ENCODE data around the gene EXOSC1.
"Not testable (repeated sequence)": the region's sequence is repeated elsewhere in the genome, so short reads cannot be mapped to it uniquely, and the experiment has no call there.

EXOSC1 gene

GRCh38 chr10:97408496-97408992 lies 37.3 kb downstream of the EXOSC1 start:
- DNase-seq (ENCODE audit: low read depth in 2 of 2): no peak

GRCh38 chr10:97407952-97408248 lies 37.9 kb downstream of the EXOSC1 start:
- no peak for DNase-seq (ENCODE audit: low read depth in 2 of 2)

DNA sequence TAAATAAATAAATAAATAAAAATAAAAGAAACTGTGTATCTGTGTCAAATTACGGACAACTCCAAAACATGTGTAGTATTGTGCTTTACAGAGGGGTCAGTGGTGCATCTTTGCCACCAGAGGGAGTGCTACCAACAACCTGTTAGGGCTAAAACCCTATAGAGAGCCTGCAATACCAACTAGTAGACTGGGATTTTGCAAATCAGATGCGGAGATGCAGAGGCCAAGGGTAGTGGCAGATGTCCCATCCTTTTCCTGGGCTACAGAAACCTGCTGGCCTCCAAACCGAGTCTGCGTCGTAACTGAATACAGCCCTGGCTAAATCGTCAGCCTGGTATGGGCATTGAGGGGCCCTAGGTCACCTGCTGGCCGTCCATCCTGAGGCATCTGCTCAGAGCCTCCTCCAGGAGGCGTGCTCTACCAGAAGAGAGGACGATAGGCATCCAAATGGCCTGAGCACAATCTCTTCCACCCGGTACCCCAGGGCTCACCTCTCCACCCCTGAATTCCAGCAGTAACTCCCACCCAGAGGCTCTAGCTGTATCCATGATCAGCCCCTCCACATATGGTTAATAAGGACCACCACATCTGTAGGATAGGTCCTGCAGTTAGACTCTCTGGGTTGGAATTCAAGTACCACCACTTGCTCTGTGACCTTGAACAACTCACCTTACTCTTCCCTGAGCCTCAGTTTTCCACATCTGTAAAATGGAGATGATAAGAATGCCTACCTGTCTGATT lies 38.4 kb downstream of the EXOSC1 start:
- no peak for DNase-seq (ENCODE audit: low read depth in 2 of 2)

DNA sequence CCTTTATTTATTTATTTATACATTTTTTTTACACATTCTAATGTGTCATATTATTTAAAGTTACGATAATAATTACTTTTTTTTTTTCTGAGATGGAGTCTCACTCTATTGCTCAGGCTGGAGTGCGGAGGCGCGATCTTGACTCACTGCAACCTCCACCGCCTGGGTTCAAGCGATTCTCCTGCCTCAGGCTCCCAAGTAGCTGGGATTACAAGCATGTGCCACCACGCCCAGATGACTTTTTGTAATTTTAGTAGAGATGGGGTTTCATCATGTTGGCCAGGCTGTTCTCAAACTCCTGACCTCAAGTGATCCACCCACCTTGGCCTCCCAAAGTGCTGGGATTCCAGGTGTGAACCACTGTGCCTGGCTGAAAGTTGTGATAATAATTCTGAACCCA lies 39.3 kb downstream of the EXOSC1 start:
- DNase-seq (ENCODE audit: low read depth in 2 of 2): not testable (repeated sequence)

DNA sequence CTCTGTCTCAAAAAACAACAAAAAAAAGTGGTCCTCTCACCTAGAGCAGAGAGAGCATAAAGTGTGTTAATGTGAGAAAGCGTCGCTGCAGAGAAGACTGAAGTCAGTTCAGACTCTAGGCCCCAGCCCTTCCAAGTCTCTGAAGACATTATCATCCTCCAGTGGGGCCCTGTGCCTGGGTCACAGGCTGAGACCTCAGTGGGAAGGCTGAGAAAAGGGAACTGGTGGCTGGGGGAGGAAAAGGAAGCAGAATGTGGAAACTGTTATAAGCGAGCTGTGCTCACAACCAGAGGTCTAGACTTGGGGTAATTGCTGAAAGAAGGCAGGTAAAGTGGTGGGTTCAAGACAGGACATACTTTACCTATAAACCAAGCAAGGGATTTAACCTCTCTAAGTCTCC lies 39.7 kb downstream of the EXOSC1 start:
- no peak for DNase-seq (ENCODE audit: low read depth in 2 of 2)

DNA sequence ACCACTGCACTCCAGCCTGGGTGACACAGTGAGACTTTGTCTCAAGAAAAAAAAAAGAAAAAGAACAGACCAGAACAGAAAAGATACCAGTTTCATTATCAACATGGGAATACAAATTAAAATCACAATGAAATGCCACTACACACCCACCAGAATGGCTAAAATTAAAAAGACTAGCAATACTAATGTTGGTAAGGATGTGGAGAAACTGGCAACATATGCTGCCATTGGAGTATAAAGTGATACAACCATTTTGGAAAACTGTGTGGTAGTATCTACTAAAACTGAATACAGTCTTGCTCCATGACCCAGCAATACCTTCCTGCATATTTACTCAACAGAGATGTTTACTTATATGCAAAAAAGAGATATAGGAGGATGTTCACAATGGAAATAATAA lies 41.8 kb downstream of the EXOSC1 start:
- no peak for DNase-seq (ENCODE audit: low read depth in 2 of 2)

- DNase-seq (ENCODE audit: low read depth in 2 of 2): no peak
These were observed 44.3 kb downstream of the EXOSC1 start for GRCh38 chr10:97401455-97401919.

GRCh38 chr10:97400665-97401454 lies 44.9 kb downstream of the EXOSC1 start, which contains the start of gene RRP12:
RRP12 (minus strand) TSS chr10:97401340; CDS start chr10:97401231, 109 bp downstream.
- DNase-seq (ENCODE audit: low read depth in 2 of 2): peak; percentile 78

DNA sequence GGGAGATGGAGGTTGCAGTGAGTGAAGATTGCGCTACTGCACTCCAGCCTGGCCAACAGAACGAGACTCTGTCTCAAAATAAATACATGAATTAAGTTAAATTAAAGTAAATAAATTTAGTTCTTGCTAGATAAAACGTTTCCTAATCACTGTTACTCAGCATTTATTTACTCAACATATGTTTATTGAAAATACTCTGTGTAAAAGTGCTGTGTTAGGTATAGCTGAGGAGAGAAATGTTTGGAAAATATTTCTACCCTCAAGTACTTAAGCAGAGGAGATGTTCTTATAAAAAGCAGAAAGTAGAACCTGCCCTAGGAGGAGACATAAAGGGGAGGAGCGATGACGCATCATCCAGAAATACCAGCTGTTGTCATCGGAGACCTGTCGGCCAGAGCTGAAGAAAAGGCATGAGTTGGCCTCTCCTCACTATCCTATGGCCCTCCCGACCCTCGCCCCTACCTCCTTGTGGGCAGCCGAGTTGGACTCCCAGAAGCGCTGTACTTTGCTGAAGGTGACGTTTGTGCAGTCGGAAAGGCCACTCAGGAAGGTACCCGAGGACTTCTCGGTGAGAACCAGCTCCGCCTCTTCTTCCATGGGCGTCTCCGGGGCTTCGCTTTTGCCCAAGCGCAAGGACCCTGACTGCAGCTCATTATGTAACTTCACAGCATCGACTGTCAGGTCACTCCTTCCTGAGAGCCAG lies 45.8 kb downstream of the EXOSC1 start:
- DNase-seq (ENCODE audit: low read depth in 2 of 2): no peak

DNA sequence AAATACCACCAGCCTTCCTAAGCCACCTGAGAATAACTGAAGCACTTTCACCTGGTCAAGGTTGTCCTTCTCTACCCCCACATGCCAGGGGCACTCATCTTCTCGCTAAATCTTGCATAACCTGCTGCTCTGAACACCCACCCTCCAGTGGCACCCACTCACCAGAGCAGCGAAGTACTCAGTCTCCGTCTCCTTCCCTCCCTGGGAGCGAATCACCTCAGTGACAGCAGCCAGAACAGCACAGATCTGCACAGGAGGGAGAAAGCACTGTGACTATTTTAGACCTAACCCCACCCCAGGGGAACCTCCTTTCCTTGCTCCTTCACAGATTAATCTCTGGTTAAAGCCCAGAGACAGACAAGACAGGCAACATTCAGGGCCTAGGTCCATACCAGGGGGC lies 49.8 kb downstream of the EXOSC1 start:
- no peak for DNase-seq (ENCODE audit: low read depth in 2 of 2)

GRCh38 chr10:97393034-97393573 lies 52.7 kb downstream of the EXOSC1 start:
- DNase-seq (ENCODE audit: low read depth in 2 of 2): no peak

DNA sequence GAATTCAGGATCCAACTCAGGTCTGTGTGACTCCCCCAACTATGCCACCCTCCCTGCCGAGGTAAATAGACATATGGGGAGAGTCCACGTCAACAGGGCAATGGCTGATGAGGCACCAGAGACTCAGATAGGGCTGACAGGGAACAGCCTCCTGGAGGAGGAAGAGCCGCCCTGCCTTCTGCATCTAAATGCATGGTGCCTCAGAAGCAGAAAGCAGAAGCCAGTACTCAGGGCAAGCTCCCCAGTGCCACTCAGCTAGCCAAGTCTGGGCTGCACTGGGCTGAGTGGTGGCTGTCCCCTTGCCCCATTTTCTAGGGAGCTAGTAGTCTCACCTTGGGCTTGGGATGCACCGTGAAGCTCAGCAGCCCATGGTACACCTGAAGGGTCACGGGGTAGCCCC lies 55.7 kb downstream of the EXOSC1 start:
- DNase-seq (ENCODE audit: low read depth in 2 of 2): no peak

DNA sequence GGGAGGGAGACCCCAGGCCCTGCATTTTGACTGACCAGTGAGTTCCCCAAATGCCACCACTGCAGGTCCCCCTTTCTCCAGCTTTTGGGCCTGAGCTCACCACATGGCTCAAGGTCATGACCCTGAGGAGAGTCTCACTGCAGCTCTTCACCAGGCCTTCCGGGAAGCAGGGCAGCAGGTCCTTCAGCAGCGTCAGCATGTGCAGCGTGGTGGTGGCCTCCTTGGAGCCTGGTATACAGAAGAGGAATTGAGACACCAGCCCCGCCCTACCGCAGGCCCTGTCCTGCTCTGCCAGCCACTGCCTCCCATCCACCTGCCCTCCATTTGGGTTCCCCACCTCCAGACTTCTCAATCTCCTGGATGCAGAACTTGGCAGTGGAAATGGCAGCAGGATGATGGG lies 57.7 kb downstream of the EXOSC1 start:
- DNase-seq (ENCODE audit: low read depth in 2 of 2): no peak
